ENCODE data around the gene NDUFS2. TPM values are rescaled to one million over a fixed set of nuclear protein-coding genes. Genes with fewer than 3 reads are reported as not detected.
A peak's percentile ranks its signal among the peaks of the same experiment; 100 is the strongest.

Gene NDUFS2
- total and polyA plus RNA-seq, 2 of the 8 experiments (the other 6 are each of a cell fraction or from before 2014, with no cell fraction given) = 95.1 to 113 TPM

- H3K4me2 ChIP-seq (ENCODE audit: insufficient read depth in 1 of 2, low read depth in 2 of 2, low read length in 2 of 2) = peak overlapping the region in 1 of 2 experiments; percentile 8; a peak in 1 of 4 replicates
- no peaks in the 10 kb centered on the region for H3K9me3 ChIP-seq (ENCODE audit: insufficient read depth in 2 of 2, low read depth in 1 of 2, low read length in 1 of 2)
- no peak overlapping the region for H2BK20ac ChIP-seq (ENCODE audit: low read length)
- peaks cover 14 to 23% (median 20%) of the 10 kb centered on the region in 4 experiments; a peak in 7 of 8 replicates for H3K36me3 ChIP-seq (ENCODE audit: control insufficient read depth in 2 of 4, insufficient read depth in 4 of 4, low read length in 3 of 4)
- H2AK5ac ChIP-seq (ENCODE audit: low read depth, low read length) = no peak overlapping the region
- 94% methylated on average over 7 of the region's 7 CpGs; no CpG with 5 or more reads in 1 of the 2 experiments for WGBS, 2 experiments (ENCODE audit: extremely low coverage in 1 of 2, insufficient coverage in 1 of 2, insufficient read length in 1 of 2, insufficient replicate concordance in 2 of 2, low coverage in 1 of 2, low lambda C conversion rate in 2 of 2, missing lambda C conversion rate in 1 of 2)
- FAIRE-seq = no peak
- POLR2A ChIA-PET (ENCODE audit: partially characterized antibody) = interaction anchor here (0.6 to 9.9 kb wide), 8 partner anchors 9 to 163 kb away, joined by 3 to 82 read pairs (median 3); partner anchors contain the start of genes NDUFS2, PCP4L1, SDHC and TOMM40L
- no peak overlapping the region for H3K4me3 ChIP-seq (ENCODE audit: extremely low read depth in 1 of 4, insufficient read depth in 2 of 4, low read depth in 3 of 4, low read length in 4 of 4)
- H3K27ac ChIP-seq (ENCODE audit: low read depth, low read length) = no peak overlapping the region
- no peak overlapping the region for H3K14ac ChIP-seq (ENCODE audit: insufficient read length)
- H3K79me2 ChIP-seq (ENCODE audit: control insufficient read depth in 1 of 2, insufficient read depth in 2 of 2, low read length in 2 of 2) = no peaks in the 10 kb centered on the region
- no peaks in the 10 kb centered on the region for H3K23me2 ChIP-seq (ENCODE audit: low read depth, low read length)
- H4K91ac ChIP-seq (replicated peaks; ENCODE audit: insufficient read length, low read length) = no peak overlapping the region
- 0 out of 7 replicates have a peak, but pooled peaks cover 0 to under 1% (median 0%) of the 10 kb centered on the region in 4 experiments for H3K27me3 ChIP-seq (replicated peaks in 1 of 4; ENCODE audit: control insufficient read depth in 3 of 4, extremely low read depth in 1 of 4, insufficient read depth in 3 of 4, low read length in 3 of 4)
- H3K4ac ChIP-seq (replicated peaks; ENCODE audit: insufficient read length, low read depth, low read length) = no peak overlapping the region
- peak overlapping the region in 1 of 4 experiments; percentile 21; a peak in 1 of 7 replicates for H3K9ac ChIP-seq (replicated peaks in 1 of 4; ENCODE audit: extremely low read depth in 1 of 4, low read depth in 3 of 4, low read length in 3 of 4)
- H2BK15ac ChIP-seq (ENCODE audit: low read length) = no peak overlapping the region
- peak overlapping the region; percentile 67; the same call in 1 of the 2 replicates for H2AFZ ChIP-seq (ENCODE audit: low read length)
- CTCF ChIA-PET (ENCODE audit: partially characterized antibody) = interaction anchor here (0.5 to 23.7 kb wide), 18 partner anchors 11 to 798 kb away, joined by 3 to 427 read pairs (median 4); partner anchors contain the start of genes ADAMTS4, NDUFS2 and TOMM40L
- H4K20me1 ChIP-seq (replicated peaks in 1 of 2; ENCODE audit: control insufficient read depth in 1 of 2, insufficient read depth in 2 of 2, low read length in 2 of 2) = peaks cover 0 to 3% of the 10 kb centered on the region in 2 experiments
- DNase-seq (ENCODE audit: low read depth in 1 of 2, low spot score in 2 of 2) = no peak
- peaks cover 0 to 13% (median 0%) of the 10 kb centered on the region in 4 experiments; a peak in 3 of 7 replicates for H3K4me1 ChIP-seq (replicated peaks in 1 of 4; ENCODE audit: control insufficient read depth in 3 of 4, insufficient read depth in 4 of 4, low read length in 3 of 4)
- H4K8ac ChIP-seq (ENCODE audit: extremely low read depth, insufficient read depth, low read length) = no peak overlapping the region; the same call in 1 of the 2 replicates
- H2BK5ac ChIP-seq (ENCODE audit: low read depth, low read length) = no peak overlapping the region
- no peaks in the 10 kb centered on the region for H3K79me1 ChIP-seq (ENCODE audit: low read depth, low read length)
- H3K56ac ChIP-seq (replicated peaks; ENCODE audit: insufficient read length, low read depth, low read length) = no peak overlapping the region
- no peak overlapping the region for H3K23ac ChIP-seq (ENCODE audit: insufficient read length)
- H4K5ac ChIP-seq (ENCODE audit: insufficient read length, low read depth, low read length) = no peak overlapping the region
- H2BK12ac ChIP-seq (ENCODE audit: low read depth, low read length) = no peak overlapping the region; the same call in 1 of the 2 replicates
- no peak overlapping the region for H3K18ac ChIP-seq (ENCODE audit: extremely low read depth, low read length)
- no peak overlapping the region for H2BK120ac ChIP-seq (replicated peaks; ENCODE audit: low read depth, low read length)
- no peak for TF ChIP-seq SP4 (IDR thresholded peaks at IDR 0.05; ENCODE audit: low read length)
- TF ChIP-seq BCL11A (IDR thresholded peaks at IDR 0.05; ENCODE audit: low read depth in 2 of 2, low read length in 2 of 2) = no peak
- TF ChIP-seq SUZ12 (IDR thresholded peaks at IDR 0.05; ENCODE audit: low read length) = no peak
- TF ChIP-seq EGR1 (IDR thresholded peaks at IDR 0.05; ENCODE audit: borderline replicate concordance, low read depth, low read length) = no peak
- TF ChIP-seq SIN3A (conservative IDR thresholded peaks at IDR 0.05 in 1 of 2, IDR thresholded peaks at IDR 0.05 in 1 of 2; ENCODE audit: low read depth in 1 of 2, low read length in 2 of 2) = no peak
- no peak for TF ChIP-seq GTF2F1 (IDR thresholded peaks at IDR 0.05; ENCODE audit: borderline replicate concordance, low read depth, low read length)
- TF ChIP-seq POLR2AphosphoS5 (IDR thresholded peaks at IDR 0.05; ENCODE audit: low read depth, low read length) = no peak
- TF ChIP-seq ZNF274 (IDR thresholded peaks at IDR 0.05; ENCODE audit: borderline replicate concordance, extremely low read depth, low read length) = no peak
- no peak for TF ChIP-seq CTCF (IDR thresholded peaks at IDR 0.05; ENCODE audit: control extremely low read depth in 1 of 3, insufficient read depth in 1 of 3, low read depth in 1 of 3, low read length in 3 of 3)
Observed at GRCh38 chr1:161216945-161217712, 15.0 kb downstream of the NDUFS2 start.

All from H1 (cell line).